Lower leg skin (tissue), 4 donors: ENCODE results near the gene QPRT. TPM values are rescaled to one million over a fixed set of nuclear protein-coding genes. Genes with fewer than 3 reads are reported as not detected.

ENCODE experiments used
- DNase-seq, 2 donors: peaks; one replicate each; pipeline ENCODE4 v3.0.0-alpha.2; 2019; ENCODE audit warnings: low spot score in 2 of 2
- H3K4me3 ChIP-seq: fragments of 200-600 bp; sonication (generic); 2 replicates; pipeline ENCODE4 v1.5.1; 2017; ENCODE audit warnings: mild to moderate bottlenecking, low read depth; ENCODE audit not compliant: poor library complexity, severe bottlenecking
- CTCF ChIP-seq, 3 donors: fragments of 450-650 bp; IDR thresholded peaks; one replicate each; pipeline ENCODE4 v1.5.1; 2016; ENCODE audit warnings: antibody characterized with exemption in 3 of 3, mild to moderate bottlenecking in 3 of 3, moderate library complexity in 2 of 3
- POLR2A ChIP-seq, 2 donors: fragments of 450-650 bp; IDR thresholded peaks; one replicate each; pipeline ENCODE4 v1.6.1; 2016 to 2017; ENCODE audit warnings: antibody characterized with exemption in 2 of 2, mild to moderate bottlenecking in 1 of 2, moderate library complexity in 1 of 2
- WGBS, 2 donors: methylation state at CpG; one replicate each; pipeline ENCODE4 v1.1.5; 2018; 5-methylcytosine and 5-hydroxymethylcytosine counted together
- intact Hi-C: fragments of 100-400 bp; cut with DNase I; formaldehyde crosslinking; loops from one replicate; pipeline ENCODE4 v1.15.0; 2023; ENCODE audit warnings: low total_unique reads
- total RNA-seq, 4 donors: library from RNA; depleted of rRNA; stranded (reverse); fragments of >200 nt; gene quantifications; one replicate each; pipeline ENCODE4 v1.1.0, GENCODE V29; 2016

The QPRT gene
- total RNA-seq, 4 donors from 2014 or later, result 1.9 to 3.6 (median 2.7) TPM

GRCh38 chr16:29697391-29697790, 18.4 kb downstream of the QPRT start:
- WGBS, 2 donors, result 95 to 97% methylated on average over 7 of the region's 7 CpGs
- no peak for TF ChIP-seq POLR2A (IDR thresholded peaks at IDR 0.05)
- TF ChIP-seq CTCF (IDR thresholded peaks at IDR 0.05), result no peak
- DNase-seq, result no peak
- H3K4me3 ChIP-seq, result no peak overlapping the region
- intact Hi-C loops, result loop anchor here (5.0 kb wide), 1 partner anchor 330 kb away; no protein-coding TSS in a partner anchor

DNA sequence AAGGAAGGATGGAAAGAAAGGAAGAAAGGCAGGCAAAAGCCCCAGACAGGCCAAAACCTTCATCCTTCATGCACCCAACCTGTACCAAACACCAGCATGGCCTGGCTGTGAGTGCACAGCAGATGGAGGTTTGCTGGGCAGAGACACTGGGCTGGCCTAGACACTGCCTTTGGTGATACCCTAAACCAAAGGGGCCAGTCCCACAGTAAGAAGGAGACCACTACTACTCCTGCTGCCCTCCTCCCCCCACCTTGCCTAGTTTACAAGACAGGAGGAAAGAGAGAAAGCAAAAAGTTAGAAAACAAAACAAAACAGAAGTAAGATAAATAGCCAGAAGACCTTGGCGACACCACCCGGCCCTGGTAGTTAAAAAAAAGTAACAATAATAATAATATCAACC, 19.1 kb downstream of the QPRT start:
- H3K4me3 ChIP-seq, result no peak overlapping the region
- WGBS, 2 donors, result 76 to 81% methylated on average over 2 of the region's 2 CpGs
- TF ChIP-seq CTCF (IDR thresholded peaks at IDR 0.05) (no peak), POLR2A (IDR thresholded peaks at IDR 0.05) (no peak)
- no peak for DNase-seq
- intact Hi-C loops, result loop anchor here (5.0 kb wide), 1 partner anchor 329 kb away; no protein-coding TSS in a partner anchor

DNA sequence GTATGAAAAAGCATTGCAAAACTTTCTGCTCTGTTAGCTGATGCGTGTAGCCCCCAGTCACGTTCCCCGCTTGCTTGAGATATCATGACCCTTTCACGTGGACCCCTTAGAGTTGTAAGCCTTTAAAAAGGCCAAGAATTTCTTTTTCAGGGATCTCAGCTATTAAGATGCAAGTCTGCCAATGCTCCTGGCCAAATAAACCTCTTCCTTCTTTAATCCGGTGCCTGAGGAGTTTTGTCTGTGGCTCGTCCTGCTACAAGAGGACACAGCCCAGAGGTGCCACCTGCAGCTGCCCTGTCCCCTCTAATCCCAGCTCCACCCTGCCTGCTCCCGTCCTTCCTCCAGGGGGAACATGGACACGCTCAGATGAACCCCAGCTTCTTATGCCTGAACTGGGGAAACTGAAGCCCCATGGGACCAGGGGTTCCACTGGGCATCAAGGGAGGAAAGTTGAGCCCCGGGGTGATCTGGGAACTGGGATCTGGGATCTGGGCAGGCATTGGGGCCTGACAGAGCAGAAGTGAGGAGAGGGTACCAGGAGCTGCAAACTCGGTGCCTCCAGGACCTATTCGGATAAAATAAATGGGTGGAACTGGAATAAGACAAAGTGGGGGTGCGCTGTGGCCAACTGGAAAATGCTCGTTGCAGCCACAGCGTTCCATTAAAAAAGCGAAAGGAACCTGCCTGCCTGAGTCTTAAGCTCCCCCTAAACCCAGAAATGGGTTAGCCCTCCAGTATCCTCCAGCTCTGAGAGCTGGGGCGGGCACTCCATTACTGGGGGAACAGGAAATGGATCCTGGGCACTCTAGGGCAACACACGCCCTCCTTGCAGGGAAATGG, 19.7 kb downstream of the QPRT start:
- intact Hi-C loops, result loop anchor here (5.0 kb wide), 1 partner anchor 329 kb away; no protein-coding TSS in a partner anchor
- H3K4me3 ChIP-seq, result no peak overlapping the region
- TF ChIP-seq CTCF (IDR thresholded peaks at IDR 0.05) (no peak), POLR2A (IDR thresholded peaks at IDR 0.05) (no peak)
- DNase-seq, result no peak
- 89 to 91% methylated on average over 17 of the region's 17 CpGs for WGBS, 2 donors

DNA sequence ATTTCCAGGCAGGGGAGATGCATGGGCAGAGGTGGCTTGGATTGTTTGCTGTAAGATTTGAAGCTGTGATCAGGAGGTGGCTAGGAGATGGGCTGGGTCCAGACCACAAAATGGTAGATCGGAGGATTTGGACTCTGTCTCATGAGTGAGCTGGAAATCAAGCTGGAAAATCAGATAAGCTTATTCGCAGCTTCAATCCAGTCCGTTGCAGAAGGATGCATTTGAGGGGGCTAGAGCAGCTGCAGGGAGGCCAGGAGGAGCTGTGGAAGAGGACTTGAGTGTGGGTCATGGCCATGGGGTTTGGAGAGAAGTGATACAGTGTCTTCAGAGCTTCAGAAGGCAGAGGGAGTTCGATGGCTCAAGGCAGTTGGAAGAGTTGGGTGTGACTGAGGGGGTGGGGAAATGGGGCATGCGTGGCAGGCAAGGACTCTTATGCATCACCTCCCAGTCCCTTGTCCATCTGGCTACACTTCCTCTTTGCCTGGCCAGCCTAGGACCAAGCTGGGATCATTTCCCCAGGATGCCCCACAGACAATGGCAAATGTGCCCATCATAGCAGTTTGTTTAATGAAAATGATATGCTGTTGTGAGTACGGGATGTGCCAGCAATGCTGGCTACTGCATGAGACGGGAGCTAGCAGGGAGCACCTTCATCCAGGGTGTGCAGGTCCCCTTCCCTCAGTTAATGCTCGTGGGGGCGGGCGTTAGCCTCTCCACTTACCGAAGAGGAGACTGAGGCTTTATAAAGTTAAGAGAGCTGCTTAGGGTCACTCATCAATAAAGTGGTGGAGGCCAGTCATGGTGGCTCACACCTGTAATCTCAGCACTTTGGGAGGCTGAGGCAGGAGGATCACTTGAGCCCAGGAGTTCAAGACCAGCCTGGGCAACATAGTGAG, 20.6 kb downstream of the QPRT start:
- intact Hi-C loops, result loop anchor here (5.0 to 10.0 kb wide), 2 partner anchors 145 to 328 kb away; no protein-coding TSS in a partner anchor
- DNase-seq, result no peak
- no peak for TF ChIP-seq CTCF (IDR thresholded peaks at IDR 0.05)
- no peak for TF ChIP-seq POLR2A (IDR thresholded peaks at IDR 0.05)
- 73 to 79% methylated on average over 11 of the region's 11 CpGs for WGBS, 2 donors
- H3K4me3 ChIP-seq, result no peak overlapping the region

GRCh38 chr16:29700253-29700987, 21.4 kb downstream of the QPRT start:
- intact Hi-C loops, result loop anchor here (10.0 kb wide), 1 partner anchor 144 kb away; no protein-coding TSS in a partner anchor
- no peak overlapping the region for H3K4me3 ChIP-seq
- peak; percentile 67 to 94 for DNase-seq
- TF ChIP-seq CTCF (IDR thresholded peaks at IDR 0.05) (no peak), POLR2A (IDR thresholded peaks at IDR 0.05) (no peak)
- 15 to 17% methylated on average over 14 of the region's 14 CpGs for WGBS, 2 donors
